MCF 10A (cell line): ENCODE data around the gene ZNF3. TPM values are rescaled to one million over a fixed set of nuclear protein-coding genes. Genes with fewer than 3 reads are reported as not detected.
A peak's percentile ranks its signal among the peaks of the same experiment; 100 is the strongest.

Experiments used
- BruUV-seq: library from RNA; stranded (reverse); fragments of 400-500 nt; replicated peaks from 2 replicates; lab custom pipeline; 2021; lab: Mats Ljungman, UMichigan
- CTCF ChIA-PET: fragments of 300-600 bp; sonication (Branson Sonifier 250); formaldehyde crosslinking; extraction: SDS; loops from one replicate; lab custom pipeline; 2021; ENCODE audit warnings: antibody characterized with exemption, inconsistent platforms; lab: Yijun Ruan, JAX
- POLR2A ChIA-PET: fragments of 300-600, 350-650 bp; sonication (Branson Sonifier 250); formaldehyde crosslinking; extraction: SDS; loops from one replicate; lab custom pipeline; 2020; ENCODE audit warnings: antibody characterized with exemption, inconsistent platforms; lab: Yijun Ruan, JAX
- DNase-seq: peaks from one replicate; pipeline ENCODE4 v3.0.0-alpha.2; 2018; ENCODE audit not compliant: unreplicated experiment
- H3K27ac Mint-ChIP-seq: one replicate; pipeline ENCODE4 v1.8.0; 2022; ENCODE audit warnings: mild to moderate bottlenecking, low read depth, mixed read lengths; ENCODE audit not compliant: unreplicated experiment
- H3K27me3 Mint-ChIP-seq: one replicate; pipeline ENCODE4 v1.8.0; 2022; ENCODE audit warnings: mixed read lengths; ENCODE audit not compliant: insufficient read depth, unreplicated experiment
- H3K36me3 Mint-ChIP-seq: one replicate; pipeline ENCODE4 v1.8.0; 2022; ENCODE audit warnings: mild to moderate bottlenecking, moderate library complexity, mixed read lengths; ENCODE audit not compliant: insufficient read depth, unreplicated experiment
- H3K4me1 Mint-ChIP-seq: one replicate; pipeline ENCODE4 v1.8.0; 2022; ENCODE audit warnings: mixed read lengths; ENCODE audit not compliant: insufficient read depth, unreplicated experiment
- H3K4me3 Mint-ChIP-seq: one replicate; pipeline ENCODE4 v1.8.0; 2022; ENCODE audit warnings: mild to moderate bottlenecking, moderate library complexity, mixed read lengths; ENCODE audit not compliant: unreplicated experiment
- H3K9me3 Mint-ChIP-seq: one replicate; pipeline ENCODE4 v1.8.0; 2022; ENCODE audit warnings: mixed read lengths; ENCODE audit not compliant: unreplicated experiment
- intact Hi-C: fragments of 100-400 bp; cut with micrococcal nuclease; formaldehyde crosslinking; loops from 2 replicates; pipeline ENCODE4 v1.14.1; 2022
- total RNA-seq: library from RNA; stranded (reverse); gene quantifications from 2 replicates; pipeline ENCODE4 v1.2.3, GENCODE V29; 2022
- TF ChIP-seq, protein P1 (sequence below): fragments of 200-600 bp; IDR thresholded peaks from one replicate; pipeline ENCODE4 v1.8.0; 2022; ENCODE audit warnings: antibody characterized with exemption, mild to moderate bottlenecking; ENCODE audit not compliant: unreplicated experiment

The ZNF3 gene
- total RNA-seq, 1 experiment from 2014 or later: 23.7 TPM

DNA sequence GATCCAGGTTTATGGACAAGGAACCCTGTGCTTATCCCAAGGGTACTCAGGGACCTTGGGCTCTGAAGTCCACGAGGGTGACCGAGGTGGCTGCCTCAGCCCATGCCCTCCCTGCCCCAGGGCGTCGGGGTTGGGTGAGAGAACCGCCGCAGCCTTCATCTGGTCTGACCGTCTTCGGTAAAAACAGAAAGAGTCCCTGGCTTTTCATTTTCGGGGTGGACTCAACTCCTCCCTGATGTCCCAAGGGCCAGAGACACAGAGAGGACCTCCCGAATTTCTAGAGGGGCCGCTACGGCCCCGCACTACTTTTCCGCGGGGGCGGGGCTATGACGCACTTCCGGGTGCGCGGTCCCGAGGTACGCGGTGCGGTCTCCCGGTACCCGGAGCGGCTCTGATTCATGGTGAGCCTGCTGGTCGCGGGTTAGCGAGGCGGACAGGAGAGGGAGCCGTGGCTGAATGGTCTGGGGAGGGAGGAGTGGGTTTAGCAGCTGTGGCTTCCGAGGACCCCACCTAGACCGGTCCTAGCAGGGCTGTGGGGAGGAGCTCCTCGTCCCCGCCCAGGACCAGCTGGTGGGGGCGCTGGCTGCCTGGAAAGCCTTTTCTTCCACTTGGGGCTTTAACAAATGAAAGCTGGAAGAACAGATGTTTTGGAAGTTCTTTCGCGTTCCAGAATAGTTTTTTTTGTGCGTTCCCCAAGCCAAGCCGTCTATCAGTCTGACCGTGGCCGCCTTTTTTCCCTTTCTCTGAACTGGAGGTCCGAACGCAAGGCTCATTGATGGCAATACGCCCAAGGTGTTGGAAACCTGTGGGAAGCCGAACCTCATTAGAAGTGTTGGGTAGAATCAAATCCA lies 31.9 kb downstream of the ZNF3 start, which contains the start of gene ZSCAN21:
ZSCAN21 (plus strand) TSS at position 334 of the 851 bp plus-strand sequence. CDS start 7,233 bp downstream, outside the sequence.
- Mint-ChIP-seq H3K36me3 (peaks cover 15% of the 10 kb centered on the region), H3K4me1 (peaks cover 10% of the 10 kb centered on the region), H3K4me3 (peak within 1 kb of the TSS; percentile 82), H3K27me3 (no peaks in the 10 kb centered on the region), H3K27ac (peak within 1 kb of the TSS; percentile 91), H3K9me3 (no peaks in the 10 kb centered on the region)
- POLR2A ChIA-PET: interaction anchor here (0.6 to 2.6 kb wide), 28 partner anchors 9 to 825 kb away, joined by 3 to 15 read pairs (median 4); partner anchors contain the start of genes AP4M1, MCM7, SRRT and TRIM4
- TF ChIP-seq, protein P1, sequence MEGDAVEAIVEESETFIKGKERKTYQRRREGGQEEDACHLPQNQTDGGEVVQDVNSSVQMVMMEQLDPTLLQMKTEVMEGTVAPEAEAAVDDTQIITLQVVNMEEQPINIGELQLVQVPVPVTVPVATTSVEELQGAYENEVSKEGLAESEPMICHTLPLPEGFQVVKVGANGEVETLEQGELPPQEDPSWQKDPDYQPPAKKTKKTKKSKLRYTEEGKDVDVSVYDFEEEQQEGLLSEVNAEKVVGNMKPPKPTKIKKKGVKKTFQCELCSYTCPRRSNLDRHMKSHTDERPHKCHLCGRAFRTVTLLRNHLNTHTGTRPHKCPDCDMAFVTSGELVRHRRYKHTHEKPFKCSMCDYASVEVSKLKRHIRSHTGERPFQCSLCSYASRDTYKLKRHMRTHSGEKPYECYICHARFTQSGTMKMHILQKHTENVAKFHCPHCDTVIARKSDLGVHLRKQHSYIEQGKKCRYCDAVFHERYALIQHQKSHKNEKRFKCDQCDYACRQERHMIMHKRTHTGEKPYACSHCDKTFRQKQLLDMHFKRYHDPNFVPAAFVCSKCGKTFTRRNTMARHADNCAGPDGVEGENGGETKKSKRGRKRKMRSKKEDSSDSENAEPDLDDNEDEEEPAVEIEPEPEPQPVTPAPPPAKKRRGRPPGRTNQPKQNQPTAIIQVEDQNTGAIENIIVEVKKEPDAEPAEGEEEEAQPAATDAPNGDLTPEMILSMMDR: peak; percentile 12
- CTCF ChIA-PET: interaction anchor here (0.6 to 1.7 kb wide), 10 partner anchors 19 to 586 kb away, joined by 3 to 5 read pairs (median 3); no protein-coding TSS in a partner anchor
- intact Hi-C loops: loop anchor here (10.0 kb wide), 1 partner anchor 135 kb away; the partner anchor contains the start of gene TRIM4
- BruUV-seq: TSS peak; percentile 81
- peak; percentile 73 for DNase-seq

DNA sequence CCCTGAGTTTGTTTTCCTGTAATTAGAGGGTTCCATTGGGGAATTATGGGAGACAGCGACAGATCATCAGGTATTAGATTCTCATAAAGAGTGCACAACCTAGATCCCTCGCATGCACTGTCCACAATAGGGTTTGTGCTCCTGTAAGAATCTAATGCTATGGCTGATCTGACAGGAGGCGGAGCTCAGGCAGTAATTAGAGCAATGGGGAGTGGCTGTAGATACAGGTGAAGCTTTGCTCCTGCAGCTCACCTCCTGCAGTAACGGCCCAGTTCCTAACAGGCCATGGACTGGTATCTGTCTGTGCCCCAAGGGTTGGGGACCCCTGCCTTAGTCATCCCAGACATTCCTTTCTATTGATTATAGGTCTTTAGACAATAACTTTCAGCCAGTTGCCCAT lies 32.8 kb downstream of the ZNF3 start:
- intact Hi-C loops: no loop called here
- DNase-seq: peak; percentile 8
- Mint-ChIP-seq H3K4me3 (peak overlapping the region; percentile 82), H3K36me3 (peaks cover 15% of the 10 kb centered on the region), H3K9me3 (no peaks in the 10 kb centered on the region), H3K27me3 (no peaks in the 10 kb centered on the region), H3K4me1 (peaks cover 13% of the 10 kb centered on the region), H3K27ac (no peak overlapping the region)
- ChIA-PET POLR2A (interaction anchor here (0.5 to 2.6 kb wide), 9 partner anchors 10 to 178 kb away, joined by 3 to 15 read pairs (median 7); partner anchors contain the start of genes AP4M1, MCM7 and ZKSCAN1), CTCF (interaction anchor here (0.6 to 1.7 kb wide), 7 partner anchors 11 to 550 kb away, joined by 3 to 5 read pairs (median 3); no protein-coding TSS in a partner anchor)
- TF ChIP-seq, protein P1: no peak
- BruUV-seq: no TSS peak

DNA sequence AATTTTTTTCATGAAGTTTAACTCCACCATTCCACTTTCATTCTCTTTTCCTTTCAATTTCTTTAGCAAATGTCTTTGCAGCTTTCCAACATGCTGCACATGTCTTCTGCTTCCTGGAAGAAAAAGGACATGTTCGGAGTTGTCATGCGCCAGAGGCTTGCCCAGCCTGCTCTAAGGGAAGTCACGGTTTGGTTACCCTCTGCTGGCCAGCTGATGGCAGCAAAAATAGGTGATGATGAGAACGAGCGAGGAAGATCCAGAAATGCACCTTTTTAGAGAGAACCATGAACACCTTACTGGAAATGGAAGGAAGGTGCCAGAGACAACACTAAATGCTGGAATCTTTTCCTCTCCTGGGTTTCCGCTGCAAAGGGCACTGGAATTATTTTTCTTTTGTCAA lies 36.8 kb downstream of the ZNF3 start:
- no TSS peak for BruUV-seq
- intact Hi-C loops: no loop called here
- ChIA-PET POLR2A (interaction anchor here (0.6 to 1.1 kb wide), 4 partner anchors 9 to 73 kb away, joined by 3 to 5 read pairs (median 4); partner anchors contain the start of gene ZKSCAN1), CTCF (interaction anchor here (0.7 to 1.2 kb wide), 2 partner anchors 12 to 42 kb away, joined by 3 to 5 read pairs; no protein-coding TSS in a partner anchor)
- TF ChIP-seq, protein P1: no peak
- no peaks in the 10 kb centered on the region for H3K27me3 Mint-ChIP-seq
- no peaks in the 10 kb centered on the region for H3K9me3 Mint-ChIP-seq
- H3K4me1 Mint-ChIP-seq: peaks cover 5% of the 10 kb centered on the region
- H3K27ac Mint-ChIP-seq: no peak overlapping the region
- DNase-seq: peak; percentile 54
- H3K36me3 Mint-ChIP-seq: no peaks in the 10 kb centered on the region
- H3K4me3 Mint-ChIP-seq: no peak overlapping the region

DNA sequence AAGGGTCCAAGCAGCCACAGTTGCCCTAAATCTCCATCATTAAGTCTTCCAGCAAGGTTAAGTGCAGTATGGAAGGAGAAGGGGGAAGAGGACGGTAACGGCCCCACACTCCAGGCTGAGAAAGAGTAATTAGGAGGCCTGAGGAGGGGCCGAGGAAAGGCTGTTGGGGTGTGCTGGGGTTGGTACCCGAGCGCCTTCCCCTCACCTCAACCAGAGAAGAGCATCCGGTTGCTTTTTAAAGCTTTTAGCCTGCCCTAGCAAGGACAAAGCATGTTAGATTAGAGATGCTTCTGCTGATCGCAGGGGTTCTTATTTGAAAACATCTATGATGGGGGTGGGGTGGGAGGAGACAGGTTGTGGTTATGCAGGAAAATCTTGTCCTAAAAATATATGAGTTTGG lies 40.9 kb downstream of the ZNF3 start:
- BruUV-seq: no TSS peak
- ChIA-PET POLR2A (interaction anchor here (1.2 kb wide), 1 partner anchor 11 kb away, joined by 4 read pairs; no protein-coding TSS in a partner anchor), CTCF (interaction anchor here (1.0 kb wide), 1 partner anchor 25 kb away, joined by 3 read pairs; the partner anchor contains the start of gene ZKSCAN1)
- Mint-ChIP-seq H3K27me3 (no peaks in the 10 kb centered on the region), H3K9me3 (no peaks in the 10 kb centered on the region), H3K4me3 (no peak overlapping the region), H3K4me1 (peaks cover 5% of the 10 kb centered on the region), H3K36me3 (peaks cover 14% of the 10 kb centered on the region), H3K27ac (no peak overlapping the region)
- DNase-seq: no peak
- intact Hi-C loops: no loop called here
- TF ChIP-seq, protein P1: no peak
